Stimulated activated CD4-positive, alpha-beta T cell treated with anti-CD3 and anti-CD28 coated beads, Interleukin-4, amount 100 ng/mL, for 48 hours (primary cell): ENCODE data around the gene TUG1.

ENCODE experiments used
- DNase-seq, 2 donors: peaks; one replicate each; pipeline ENCODE4 v3.0.0-alpha.2; 2020; ENCODE audit warnings: low read depth in 2 of 2

TUG1 gene

GRCh38 chr22:31001124-31001770 lies 32.2 kb downstream of the TUG1 start:
- no peak for DNase-seq

- no peak for DNase-seq
Measured at GRCh38 chr22:31005535-31005934, 36.5 kb downstream of the TUG1 start.

DNA sequence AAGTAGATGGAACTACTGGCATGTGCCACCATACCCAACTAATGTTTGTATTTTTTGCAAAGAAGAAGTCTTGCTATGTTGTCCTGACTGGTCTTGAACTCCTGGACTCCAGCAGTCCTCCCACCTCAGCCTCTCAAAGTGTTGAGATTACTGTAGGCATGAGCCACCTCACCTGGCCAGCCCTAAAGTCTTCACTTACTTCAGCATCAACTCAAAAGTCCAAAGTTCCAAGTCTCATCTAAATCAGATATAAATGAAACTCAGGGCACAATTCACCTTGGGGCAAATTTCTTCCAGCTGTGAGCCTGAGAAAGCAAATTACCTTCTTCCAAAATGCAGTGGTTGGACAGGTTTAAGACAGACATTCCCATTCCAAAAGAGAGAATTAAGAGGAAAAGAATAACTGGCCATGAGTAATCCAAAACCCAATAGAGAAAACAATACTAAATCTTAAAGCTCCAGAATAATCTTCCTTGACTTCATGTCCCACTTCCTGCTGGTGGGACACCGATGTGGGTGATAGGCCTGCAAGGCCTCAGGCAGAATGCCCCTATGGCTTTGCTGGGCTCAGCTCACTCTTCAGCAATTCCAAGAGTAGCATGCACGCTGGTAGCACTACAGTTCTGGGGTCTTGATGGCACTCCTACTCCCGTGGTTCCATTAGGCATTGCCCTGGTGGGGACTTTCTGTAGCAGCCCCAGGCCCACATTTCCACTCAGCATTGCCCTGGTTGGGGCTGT lies 50.3 kb downstream of the TUG1 start:
- DNase-seq, result no peak

DNA sequence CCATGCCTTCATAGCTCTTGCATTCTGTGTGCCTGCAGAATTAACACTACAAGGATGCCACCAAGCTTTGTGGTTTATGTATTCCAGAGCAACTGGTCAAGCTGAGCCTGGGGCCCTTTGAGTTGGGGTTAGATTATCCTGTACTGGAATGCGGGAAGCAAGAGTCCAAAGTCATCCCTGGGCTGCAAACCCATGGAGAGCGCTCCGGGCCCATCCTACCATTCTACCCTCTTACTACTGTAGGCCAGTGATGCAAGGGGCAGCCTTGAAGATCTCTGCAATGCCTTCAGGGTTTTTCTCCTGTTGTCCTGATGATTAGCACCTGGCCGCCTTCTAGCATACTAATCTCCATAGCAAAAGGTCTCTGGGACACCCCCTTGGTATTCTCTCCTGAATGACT lies 51.3 kb downstream of the TUG1 start:
- no peak for DNase-seq

DNA sequence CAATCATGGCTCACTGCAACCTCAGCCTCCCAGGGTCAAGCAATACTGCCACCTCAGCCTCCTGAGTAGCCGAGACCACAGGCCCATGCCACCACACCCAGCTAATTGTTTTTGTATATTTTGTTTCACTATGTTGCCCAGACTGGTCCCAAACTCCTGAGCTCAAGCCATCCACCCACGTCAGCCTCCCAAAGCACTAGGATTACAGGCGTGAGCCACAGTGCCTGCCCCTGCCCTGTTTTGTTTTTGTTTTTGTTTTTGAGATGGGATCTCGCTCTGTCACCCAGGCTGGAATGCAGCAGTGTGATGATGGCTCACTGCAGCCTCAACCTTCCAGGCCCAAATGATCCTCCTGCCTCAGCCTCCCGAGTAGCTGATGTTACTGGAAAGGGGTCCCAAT lies 53.5 kb downstream of the TUG1 start:
- no peak for DNase-seq
